OCI-LY3 (cell line): Measurements from ENCODE around the gene AGAP1.

ENCODE experiments used
- H2AFZ ChIP-seq: fragments of 200-600, 300-600 bp; shearing (Covaris generic); 2 replicates; pipeline ENCODE4 v1.6.0; 2014; ENCODE audit warnings: antibody characterized with exemption, low read depth, low read length
- H3K27ac ChIP-seq: fragments of 200-600, 300-600 bp; sonication (generic); 2 replicates; pipeline ENCODE4 v1.5.1; 2014; ENCODE audit warnings: mild to moderate bottlenecking, low read length, moderate library complexity, mixed read lengths
- H3K27me3 ChIP-seq: fragments of 200-600, 300-600 bp; sonication (generic); 2 replicates; pipeline ENCODE4 v1.6.1; 2014; ENCODE audit warnings: low read depth, low read length, mixed read lengths
- H3K36me3 ChIP-seq: fragments of 200-600, 300-600 bp; sonication (generic); replicated peaks from 2 replicates; pipeline ENCODE3; 2014; ENCODE audit warnings: low read depth, low read length, mixed read lengths
- H3K4me1 ChIP-seq: fragments of 300-600, 200-600 bp; sonication (generic); 2 replicates; pipeline ENCODE4 v1.6.1; 2014; ENCODE audit warnings: low read length, mixed read lengths
- H3K4me2 ChIP-seq: fragments of 200-600, 300-600 bp; sonication (generic); 2 replicates; pipeline ENCODE4 v1.6.1; 2014; ENCODE audit warnings: low read length, mixed read lengths
- H3K4me3 ChIP-seq: fragments of 300-600, 200-600 bp; sonication (generic); 2 replicates; pipeline ENCODE4 v1.5.1; 2014; ENCODE audit warnings: antibody characterized with exemption, mild to moderate bottlenecking, low read length, moderate library complexity
- H3K79me2 ChIP-seq: fragments of 300-600, 200-600 bp; shearing (Covaris generic); 2 replicates; pipeline ENCODE4 v1.6.1; 2014; ENCODE audit warnings: mild to moderate bottlenecking, low read length, mixed read lengths
- H3K9ac ChIP-seq: fragments of 300-600, 200-600 bp; shearing (Covaris generic); 2 replicates; pipeline ENCODE4 v1.6.0; 2014; ENCODE audit warnings: mild to moderate bottlenecking, low read length, moderate library complexity
- H3K9me3 ChIP-seq: fragments of 200-600, 300-600 bp; shearing (Covaris generic); 2 replicates; pipeline ENCODE4 v1.6.1; 2014; ENCODE audit warnings: low read length, mixed read lengths; ENCODE audit not compliant: insufficient read depth
- H4K20me1 ChIP-seq: fragments of 200-600, 300-600 bp; sonication (generic); 2 replicates; pipeline ENCODE4 v1.6.1; 2016; ENCODE audit warnings: low read length, mixed read lengths; ENCODE audit not compliant: insufficient read depth
- CTCF ChIP-seq: fragments of 200-600, 300-600 bp; sonication (generic); IDR thresholded peaks from 2 replicates; pipeline ENCODE4 v1.5.1; 2014; ENCODE audit warnings: antibody characterized with exemption, low read length, low read depth
- EZH2phosphoT487 ChIP-seq: fragments of 200-600 bp; shearing (Covaris generic); IDR thresholded peaks from 2 replicates; pipeline ENCODE4 v1.6.1; 2018; ENCODE audit warnings: antibody characterized with exemption, mixed run types, low read depth

Gene AGAP1

DNA sequence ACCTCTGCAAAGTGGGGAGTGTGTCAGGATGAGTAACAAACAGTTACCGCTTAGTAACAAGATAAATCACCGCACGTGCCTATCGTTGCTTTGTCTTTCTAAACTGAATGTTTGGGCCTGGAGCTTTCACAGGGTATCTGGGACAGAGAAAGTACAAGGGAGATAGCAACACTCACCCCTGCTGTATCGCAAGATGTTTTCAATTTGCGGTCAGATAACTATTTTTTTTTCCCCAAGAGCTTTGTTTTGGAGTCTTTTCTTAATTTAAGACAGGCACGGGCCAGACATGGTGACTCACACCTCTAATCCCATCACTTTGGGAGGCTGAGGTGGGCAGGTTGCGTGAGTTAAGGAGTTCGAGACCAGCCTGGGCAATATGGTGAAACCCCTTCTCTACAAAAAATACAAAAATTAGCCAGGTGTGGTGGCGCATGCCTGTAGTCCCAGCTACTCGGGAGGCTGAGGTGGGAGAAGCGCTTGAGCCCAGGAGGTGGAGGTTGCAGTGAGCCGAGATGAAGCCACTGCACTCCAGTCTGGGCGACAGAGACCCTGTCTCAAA lies 527.7 kb downstream of the AGAP1 start:
- Histone ChIP-seq H3K4me3 (no peak overlapping the region), H3K4me2 (no peak overlapping the region), H3K36me3 (no peaks in the 10 kb centered on the region), H3K27ac (no peak overlapping the region), H3K27me3 (no peaks in the 10 kb centered on the region), H3K9me3 (no peaks in the 10 kb centered on the region), H4K20me1 (no peaks in the 10 kb centered on the region), H3K79me2 (no peaks in the 10 kb centered on the region), H3K9ac (no peak overlapping the region), H3K4me1 (no peaks in the 10 kb centered on the region), H2AFZ (no peak overlapping the region)
- TF ChIP-seq CTCF (no peak), EZH2phosphoT487 (no peak)

GRCh38 chr2:236022128-236022527 lies 528.3 kb downstream of the AGAP1 start:
- Histone ChIP-seq H3K27me3 (no peaks in the 10 kb centered on the region), H3K9me3 (no peaks in the 10 kb centered on the region), H3K79me2 (no peaks in the 10 kb centered on the region), H3K4me3 (no peak overlapping the region), H3K36me3 (no peaks in the 10 kb centered on the region), H2AFZ (no peak overlapping the region), H3K4me2 (no peak overlapping the region), H4K20me1 (no peaks in the 10 kb centered on the region), H3K9ac (no peak overlapping the region), H3K27ac (no peak overlapping the region), H3K4me1 (no peaks in the 10 kb centered on the region)
- TF ChIP-seq EZH2phosphoT487 (no peak), CTCF (no peak)

- H2AFZ ChIP-seq: no peak overlapping the region
- no peak overlapping the region for H3K9ac ChIP-seq
- H3K4me2 ChIP-seq: no peak overlapping the region
- no peak overlapping the region for H3K4me3 ChIP-seq
- no peaks in the 10 kb centered on the region for H4K20me1 ChIP-seq
- H3K79me2 ChIP-seq: no peaks in the 10 kb centered on the region
- no peaks in the 10 kb centered on the region for H3K9me3 ChIP-seq
- H3K4me1 ChIP-seq: no peaks in the 10 kb centered on the region
- H3K27ac ChIP-seq: no peak overlapping the region
- no peaks in the 10 kb centered on the region for H3K36me3 ChIP-seq
- no peaks in the 10 kb centered on the region for H3K27me3 ChIP-seq
- TF ChIP-seq EZH2phosphoT487 (no peak), CTCF (no peak)
These were observed 532.0 kb downstream of the AGAP1 start for GRCh38 chr2:236025892-236026291.

- no peak overlapping the region for H3K4me2 ChIP-seq
- no peak overlapping the region for H2AFZ ChIP-seq
- no peaks in the 10 kb centered on the region for H3K4me1 ChIP-seq
- H3K9ac ChIP-seq: no peak overlapping the region
- H3K9me3 ChIP-seq: no peaks in the 10 kb centered on the region
- no peak overlapping the region for H3K27ac ChIP-seq
- no peaks in the 10 kb centered on the region for H3K27me3 ChIP-seq
- TF ChIP-seq EZH2phosphoT487: no peak
- TF ChIP-seq CTCF: no peak
- no peaks in the 10 kb centered on the region for H4K20me1 ChIP-seq
- H3K36me3 ChIP-seq: no peaks in the 10 kb centered on the region
- no peak overlapping the region for H3K4me3 ChIP-seq
- H3K79me2 ChIP-seq: no peaks in the 10 kb centered on the region
These were observed 533.0 kb downstream of the AGAP1 start for GRCh38 chr2:236026841-236027240.
